CD1c-positive myeloid dendritic cell (primary cell): Measurements from ENCODE around the gene FAM13B.
"Not testable (repeated sequence)": the region's sequence is repeated elsewhere in the genome, so short reads cannot be mapped to it uniquely, and the experiment has no call there.

Experiments
- DNase-seq: peaks from one replicate; pipeline ENCODE4 v3.0.0-alpha.2; 2016; ENCODE audit errors: extremely low spot score

The FAM13B gene

GRCh38 chr5:138035605-138036537, 3.0 kb upstream of the FAM13B start:
- DNase-seq = peak; percentile 90

- no peak for DNase-seq
These were observed 1.0 kb upstream of the FAM13B start for GRCh38 chr5:138033907-138034306.

- DNase-seq = no peak
These were observed 518 bp upstream of the FAM13B start for GRCh38 chr5:138033386-138033808.

GRCh38 chr5:138032028-138032571, 779 bp downstream of the FAM13B start:
- DNase-seq = peak; percentile 84

GRCh38 chr5:138029944-138030343, 2.9 kb downstream of the FAM13B start:
- DNase-seq = no peak

GRCh38 chr5:138029501-138029900, 3.4 kb downstream of the FAM13B start:
- no peak for DNase-seq

GRCh38 chr5:138028971-138029365, 3.9 kb downstream of the FAM13B start:
- peak; percentile 29 for DNase-seq

- DNase-seq = not testable (repeated sequence)
These were observed 4.5 kb downstream of the FAM13B start for GRCh38 chr5:138028262-138028970.

- not testable (repeated sequence) for DNase-seq
These were observed 6.1 kb downstream of the FAM13B start for GRCh38 chr5:138026793-138027192.

- no peak for DNase-seq
These were observed 7.6 kb downstream of the FAM13B start for GRCh38 chr5:138025285-138025684.

- DNase-seq = no peak
These were observed 8.8 kb downstream of the FAM13B start for GRCh38 chr5:138024117-138024516.

- no peak for DNase-seq
These were observed 10.0 kb downstream of the FAM13B start for GRCh38 chr5:138022912-138023311.

GRCh38 chr5:138021771-138022170, 11.1 kb downstream of the FAM13B start:
- DNase-seq = no peak

GRCh38 chr5:138018849-138019248, 14.0 kb downstream of the FAM13B start:
- no peak for DNase-seq

GRCh38 chr5:138015916-138016315, 17.0 kb downstream of the FAM13B start:
- no peak for DNase-seq

GRCh38 chr5:138011991-138012390, 20.9 kb downstream of the FAM13B start:
- DNase-seq = peak; percentile 32

GRCh38 chr5:138000102-138000723, 32.7 kb downstream of the FAM13B start:
- peak; percentile 62 for DNase-seq

- DNase-seq = peak; percentile 82
These were observed 35.1 kb downstream of the FAM13B start for GRCh38 chr5:137997726-137998213.

GRCh38 chr5:137995749-137996128, 37.1 kb downstream of the FAM13B start:
- DNase-seq = peak; percentile 41

- peak; percentile 81 for DNase-seq
These were observed 37.7 kb downstream of the FAM13B start for GRCh38 chr5:137995077-137995748.

- DNase-seq = no peak
These were observed 38.3 kb downstream of the FAM13B start for GRCh38 chr5:137994556-137994955.
